Thymus (tissue), 11 donors: ENCODE results near the gene CNGA2. TPM values are rescaled to one million over a fixed set of nuclear protein-coding genes. Genes with fewer than 3 reads are reported as not detected.

Experiments
- DNase-seq, 9 donors: peaks; one replicate each; pipeline ENCODE4 v3.0.0-alpha.2; 2013; ENCODE audit warnings: low spot score in 9 of 9, low read depth in 6 of 9, missing footprints in 1 of 9
- H3K27ac ChIP-seq, 2 donors: one replicate each; pipeline ENCODE4 v1.5.1; 2013; ENCODE audit warnings: control low read depth in 1 of 2, low read depth in 1 of 2, low read length in 1 of 2, mild to moderate bottlenecking in 1 of 2, moderate library complexity in 1 of 2
- H3K27me3 ChIP-seq, 2 donors: one replicate each; pipeline ENCODE4 v1.5.1; 2013; ENCODE audit warnings: low read length in 1 of 2; ENCODE audit not compliant: control insufficient read depth in 2 of 2, insufficient read depth in 1 of 2
- H3K36me3 ChIP-seq, 2 donors: one replicate each; pipeline ENCODE4 v1.5.1; 2013; ENCODE audit warnings: low read length in 1 of 2, mild to moderate bottlenecking in 1 of 2, moderate library complexity in 1 of 2; ENCODE audit not compliant: control insufficient read depth in 2 of 2, insufficient read depth in 2 of 2
- H3K4me1 ChIP-seq, 2 donors: one replicate each; pipeline ENCODE4 v1.5.1; 2013; ENCODE audit warnings: low read length in 2 of 2; ENCODE audit not compliant: control insufficient read depth in 2 of 2, insufficient read depth in 2 of 2
- H3K4me3 ChIP-seq, 2 donors: one replicate each; pipeline ENCODE4 v1.5.1; 2013; ENCODE audit warnings: low read length in 2 of 2, control low read depth in 1 of 2, mild to moderate bottlenecking in 1 of 2
- H3K9me3 ChIP-seq, 2 donors: one replicate each; pipeline ENCODE4 v1.5.1; 2013; ENCODE audit warnings: low read length in 1 of 2, mild to moderate bottlenecking in 1 of 2; ENCODE audit not compliant: control insufficient read depth in 2 of 2, insufficient read depth in 1 of 2
- WGBS: extraction: QIAGEN DNeasy Blood & Tissue Kit; methylation state at CpG from one replicate; pipeline ENCODE4 v1.1.7; 2013; 5-methylcytosine and 5-hydroxymethylcytosine counted together
- polyA plus RNA-seq: library from polyadenylated mRNA; stranded (reverse); fragments of 200-250 nt; gene quantifications from one replicate; pipeline ENCODE4 v1.2.3, GENCODE V29; 2013
- total RNA-seq: library from RNA; stranded (reverse); fragments of 120-200 nt; gene quantifications from one replicate; pipeline ENCODE4 v1.2.4, GENCODE V29; 2013
- donor health status: healthy.

The CNGA2 gene
- total and polyA plus RNA-seq, 2 donors: 0.02 to 0.09 TPM

DNA sequence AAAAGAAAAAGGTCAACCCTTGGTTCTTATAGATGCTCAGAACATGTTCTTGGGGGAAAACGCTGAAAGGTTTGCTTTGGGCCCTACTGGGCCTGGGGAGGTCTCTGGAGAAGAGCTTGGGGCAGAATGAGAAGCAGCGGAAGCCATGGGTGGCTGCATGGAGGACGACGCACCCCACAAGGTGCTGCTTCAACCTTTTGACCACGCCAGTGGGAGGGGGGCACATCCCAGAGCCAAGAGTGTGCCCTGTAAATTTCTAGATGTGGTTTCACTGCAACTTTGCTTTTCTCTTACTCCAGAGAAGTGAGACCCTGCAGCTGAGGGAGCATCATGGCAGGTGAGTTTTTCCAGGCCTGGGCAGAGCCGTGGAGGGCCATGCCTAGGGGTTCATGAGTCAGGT is 36.1 kb upstream of the CNGA2 start:
- Histone ChIP-seq H3K4me3 (no peak overlapping the region), H3K27me3 (peaks cover 8 to 18% of the 10 kb centered on the region in 2 donors), H3K27ac (no peak overlapping the region), H3K36me3 (no peaks in the 10 kb centered on the region), H3K4me1 (no peaks in the 10 kb centered on the region), H3K9me3 (no peaks in the 10 kb centered on the region)
- no peak for DNase-seq
- 92% methylated on average over 6 of the region's 6 CpGs for WGBS

DNA sequence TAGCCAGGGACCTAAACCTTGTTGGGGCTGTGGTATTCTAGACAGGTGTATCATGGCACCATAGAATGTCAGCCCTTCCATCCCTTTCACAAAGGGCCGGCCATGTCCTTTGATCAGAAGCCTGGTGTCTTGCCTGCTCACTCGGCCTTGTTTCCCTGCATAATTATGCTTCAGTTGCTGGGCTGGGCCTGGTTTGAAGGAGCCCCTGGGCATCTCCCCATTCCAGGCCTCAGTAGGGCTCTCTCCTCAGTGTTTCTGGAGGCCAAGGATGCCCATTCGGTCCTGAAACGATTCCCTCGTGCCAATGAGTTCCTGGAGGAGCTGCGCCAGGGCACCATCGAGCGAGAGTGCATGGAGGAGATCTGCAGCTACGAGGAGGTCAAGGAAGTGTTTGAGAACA is 34.8 kb upstream of the CNGA2 start:
- no peak for DNase-seq
- H3K36me3 ChIP-seq: no peaks in the 10 kb centered on the region
- H3K27me3 ChIP-seq: peaks cover 3 to 9% of the 10 kb centered on the region in 2 donors
- 97% methylated on average over 9 of the region's 9 CpGs for WGBS
- no peak overlapping the region for H3K4me3 ChIP-seq
- H3K9me3 ChIP-seq: no peaks in the 10 kb centered on the region
- no peaks in the 10 kb centered on the region for H3K4me1 ChIP-seq
- no peak overlapping the region for H3K27ac ChIP-seq

DNA sequence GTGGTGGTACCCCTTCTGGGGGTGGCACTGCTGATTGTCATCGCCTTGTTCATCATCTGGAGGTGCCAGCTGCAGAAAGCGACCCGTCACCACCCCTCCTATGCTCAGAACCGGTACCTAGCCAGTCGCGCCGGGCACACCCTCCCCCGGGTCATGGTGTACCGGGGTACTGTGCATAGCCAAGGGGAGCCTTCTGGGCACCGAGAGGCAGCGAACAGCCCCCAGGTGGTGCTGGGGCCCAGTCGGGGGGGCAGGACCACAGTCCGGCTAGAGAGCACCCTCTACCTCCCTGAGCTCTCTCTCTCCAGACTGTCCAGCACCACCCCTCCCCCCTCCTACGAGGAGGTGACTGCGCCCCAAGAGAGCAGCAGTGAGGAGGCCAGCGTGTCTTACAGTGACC is 34.0 kb upstream of the CNGA2 start:
- WGBS: 96% methylated on average over 16 of the region's 16 CpGs
- Histone ChIP-seq H3K4me3 (no peak overlapping the region), H3K27ac (no peak overlapping the region), H3K9me3 (no peaks in the 10 kb centered on the region), H3K27me3 (peaks cover 0 to 5% of the 10 kb centered on the region in 2 donors), H3K4me1 (no peaks in the 10 kb centered on the region), H3K36me3 (no peaks in the 10 kb centered on the region)
- no peak for DNase-seq

- no peak for DNase-seq
- Histone ChIP-seq H3K4me3 (no peak overlapping the region), H3K4me1 (no peaks in the 10 kb centered on the region), H3K9me3 (no peaks in the 10 kb centered on the region), H3K27me3 (peaks cover 0 to 4% of the 10 kb centered on the region in 2 donors), H3K36me3 (no peaks in the 10 kb centered on the region), H3K27ac (no peak overlapping the region)
- WGBS: 98% methylated on average over 4 of the region's 4 CpGs
These were observed 33.5 kb upstream of the CNGA2 start for GRCh38 chrX:151701071-151701470.

DNA sequence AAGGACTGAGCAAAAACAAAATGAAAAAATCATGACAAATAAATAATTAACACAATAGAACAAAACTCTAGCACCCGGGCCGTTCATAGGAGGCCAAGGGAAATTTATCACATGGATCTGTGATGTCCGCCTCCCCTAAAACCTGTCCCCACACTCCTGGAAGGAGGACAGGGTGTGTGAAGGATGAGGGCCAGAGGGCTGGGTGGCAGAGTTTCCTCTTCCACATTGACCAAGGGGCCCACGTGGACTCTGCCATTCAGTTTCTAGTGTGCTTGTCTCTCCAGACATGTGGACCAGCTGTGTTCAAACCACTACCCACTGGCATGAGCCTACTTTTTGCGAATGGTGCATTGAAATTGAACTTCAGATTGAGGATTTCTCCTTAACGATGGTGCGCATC is 33.0 kb upstream of the CNGA2 start:
- WGBS: 96% methylated on average over 7 of the region's 7 CpGs
- H3K4me3 ChIP-seq: no peak overlapping the region
- no peaks in the 10 kb centered on the region for H3K4me1 ChIP-seq
- no peaks in the 10 kb centered on the region for H3K9me3 ChIP-seq
- no peak for DNase-seq
- no peaks in the 10 kb centered on the region for H3K36me3 ChIP-seq
- H3K27me3 ChIP-seq: peaks cover 0 to 2% of the 10 kb centered on the region in 2 donors
- H3K27ac ChIP-seq: no peak overlapping the region

- H3K4me3 ChIP-seq: no peak overlapping the region
- H3K27ac ChIP-seq: no peak overlapping the region
- no peaks in the 10 kb centered on the region for H3K9me3 ChIP-seq
- no peaks in the 10 kb centered on the region for H3K36me3 ChIP-seq
- no peak for DNase-seq
- H3K4me1 ChIP-seq: no peaks in the 10 kb centered on the region
- H3K27me3 ChIP-seq: peaks cover 0 to 2% of the 10 kb centered on the region in 2 donors
- 79% methylated on average over 9 of the region's 9 CpGs for WGBS
These were observed 32.4 kb upstream of the CNGA2 start for GRCh38 chrX:151702026-151702714.

- Histone ChIP-seq H3K9me3 (no peaks in the 10 kb centered on the region), H3K4me3 (no peak overlapping the region), H3K27ac (no peak overlapping the region), H3K36me3 (no peaks in the 10 kb centered on the region), H3K27me3 (peaks cover 0 to 2% of the 10 kb centered on the region in 2 donors), H3K4me1 (no peaks in the 10 kb centered on the region)
- no peak for DNase-seq
- WGBS: 86% methylated on average over 7 of the region's 7 CpGs
These were observed 31.7 kb upstream of the CNGA2 start for GRCh38 chrX:151702741-151703340.

- Histone ChIP-seq H3K4me3 (no peak overlapping the region), H3K4me1 (no peaks in the 10 kb centered on the region), H3K27me3 (peaks cover 0 to 2% of the 10 kb centered on the region in 2 donors), H3K36me3 (no peaks in the 10 kb centered on the region), H3K9me3 (no peaks in the 10 kb centered on the region), H3K27ac (no peak overlapping the region)
- 70% methylated on average over 7 of the region's 7 CpGs for WGBS
- DNase-seq: no peak
These were observed 31.1 kb upstream of the CNGA2 start for GRCh38 chrX:151703487-151703886.

GRCh38 chrX:151704041-151704663 is 30.4 kb upstream of the CNGA2 start:
- Histone ChIP-seq H3K9me3 (no peaks in the 10 kb centered on the region), H3K27ac (no peak overlapping the region), H3K4me3 (no peak overlapping the region), H3K27me3 (peaks cover 0 to 2% of the 10 kb centered on the region in 2 donors), H3K36me3 (no peaks in the 10 kb centered on the region), H3K4me1 (no peaks in the 10 kb centered on the region)
- 89% methylated on average over 13 of the region's 13 CpGs for WGBS
- DNase-seq: no peak
